Omental fat pad (tissue), 4 donors: ENCODE measurements around the gene METTL8. TPM values are rescaled to one million over a fixed set of nuclear protein-coding genes. Genes with fewer than 3 reads are reported as not detected.

ENCODE experiments used
- ATAC-seq: fragments of 150-250 bp; one replicate; pipeline ENCODE4 v1.9.1; 2016; ENCODE audit warnings: mild to moderate bottlenecking, moderate library complexity; ENCODE audit not compliant: low FRiP score
- DNase-seq: peaks from one replicate; pipeline ENCODE4 v3.0.0-alpha.2; 2019; ENCODE audit warnings: low spot score
- total RNA-seq, 4 donors: library from RNA; depleted of rRNA; stranded (reverse); fragments of >200 nt; gene quantifications; one replicate each; pipeline ENCODE4 v1.1.0, GENCODE V29; 2016
- TF ChIP-seq, protein P1 (sequence below), 3 donors: fragments of 450-650 bp; IDR thresholded peaks; one replicate each; pipeline ENCODE4 v1.5.1; 2016 to 2017; ENCODE audit warnings: antibody characterized with exemption in 3 of 3, mild to moderate bottlenecking in 3 of 3, moderate library complexity in 2 of 3

METTL8 gene
- total RNA-seq, 4 donors from 2014 or later, result 10.7 to 25.0 (median 19.0) TPM

- TF ChIP-seq, protein P1, sequence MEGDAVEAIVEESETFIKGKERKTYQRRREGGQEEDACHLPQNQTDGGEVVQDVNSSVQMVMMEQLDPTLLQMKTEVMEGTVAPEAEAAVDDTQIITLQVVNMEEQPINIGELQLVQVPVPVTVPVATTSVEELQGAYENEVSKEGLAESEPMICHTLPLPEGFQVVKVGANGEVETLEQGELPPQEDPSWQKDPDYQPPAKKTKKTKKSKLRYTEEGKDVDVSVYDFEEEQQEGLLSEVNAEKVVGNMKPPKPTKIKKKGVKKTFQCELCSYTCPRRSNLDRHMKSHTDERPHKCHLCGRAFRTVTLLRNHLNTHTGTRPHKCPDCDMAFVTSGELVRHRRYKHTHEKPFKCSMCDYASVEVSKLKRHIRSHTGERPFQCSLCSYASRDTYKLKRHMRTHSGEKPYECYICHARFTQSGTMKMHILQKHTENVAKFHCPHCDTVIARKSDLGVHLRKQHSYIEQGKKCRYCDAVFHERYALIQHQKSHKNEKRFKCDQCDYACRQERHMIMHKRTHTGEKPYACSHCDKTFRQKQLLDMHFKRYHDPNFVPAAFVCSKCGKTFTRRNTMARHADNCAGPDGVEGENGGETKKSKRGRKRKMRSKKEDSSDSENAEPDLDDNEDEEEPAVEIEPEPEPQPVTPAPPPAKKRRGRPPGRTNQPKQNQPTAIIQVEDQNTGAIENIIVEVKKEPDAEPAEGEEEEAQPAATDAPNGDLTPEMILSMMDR (IDR thresholded peaks at IDR 0.05), result no peak
- DNase-seq (no peak), ATAC-seq (no peak)
These were observed 159.0 kb downstream of the METTL8 start for GRCh38 chr2:171274757-171275156.

DNA sequence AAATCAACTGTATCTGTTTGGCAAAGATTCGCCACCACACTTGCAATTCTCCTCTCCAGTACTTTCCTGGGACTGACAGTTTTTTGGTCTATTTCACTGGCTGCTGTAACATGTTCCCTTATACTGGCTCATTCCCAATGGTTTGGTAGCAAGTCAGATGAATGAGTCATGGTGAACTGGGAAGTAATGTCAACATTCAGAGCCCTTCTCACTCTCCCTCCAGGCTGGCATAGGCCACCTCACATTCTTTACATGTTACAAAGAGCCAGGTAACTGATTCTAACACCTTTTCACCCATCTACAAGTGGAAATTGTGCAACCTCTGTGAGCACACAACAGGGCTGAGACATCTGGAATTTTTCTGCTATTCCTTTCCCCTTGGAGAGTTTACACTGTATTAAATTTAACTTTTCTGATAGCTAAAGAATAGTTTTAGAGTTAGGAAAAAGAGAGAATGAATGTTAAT lies 161.8 kb downstream of the METTL8 start:
- peak; percentile 94 for ATAC-seq
- TF ChIP-seq, protein P1 (IDR thresholded peaks at IDR 0.05), result no peak
- DNase-seq, result no peak

- no peak for ATAC-seq
- DNase-seq, result no peak
- TF ChIP-seq, protein P1 (IDR thresholded peaks at IDR 0.05), result no peak
These were observed 162.4 kb downstream of the METTL8 start for GRCh38 chr2:171271386-171271785.

- ATAC-seq (no peak), DNase-seq (no peak)
- TF ChIP-seq, protein P1 (IDR thresholded peaks at IDR 0.05), result no peak
These were observed 165.7 kb downstream of the METTL8 start for GRCh38 chr2:171267855-171268629.

Other genes with a start within 250 kb of the METTL8 start
- gene DCAF17, start 236 bp upstream of the METTL8 start, total RNA-seq, result 10 to 100 TPM in 3 of 4 donors, 1 to 10 TPM in 1; 9.9 to 25.7 (median 15.1) TPM
- gene CYBRD1, start 88.5 kb upstream of the METTL8 start, total RNA-seq, result 100 to 1,000 TPM; 296 to 494 (median 360) TPM